Endodermal cell (in vitro differentiated cells): ENCODE results near the gene PPM1L. TPM values are rescaled to one million over a fixed set of nuclear protein-coding genes. Genes with fewer than 3 reads are reported as not detected.

Source experiments
- DNase-seq: peaks from one replicate; pipeline ENCODE4 v3.0.0-alpha.2; 2017
- H3K27ac ChIP-seq: 2 replicates; pipeline ENCODE4 v1.5.1; 2013; ENCODE audit warnings: mild to moderate bottlenecking, low read depth, low read length, moderate library complexity
- H3K27me3 ChIP-seq: 2 replicates; pipeline ENCODE4 v1.6.1; 2013; ENCODE audit warnings: mild to moderate bottlenecking, low read length, moderate library complexity; ENCODE audit not compliant: insufficient read depth, control insufficient read depth, poor library complexity, severe bottlenecking
- H3K36me3 ChIP-seq: 2 replicates; pipeline ENCODE4 v1.7.0; 2013; ENCODE audit warnings: mild to moderate bottlenecking, low read length, moderate library complexity; ENCODE audit not compliant: control insufficient read depth, insufficient read depth
- H3K4me1 ChIP-seq: one replicate; pipeline ENCODE4 v1.7.0; 2013; ENCODE audit warnings: low read length; ENCODE audit not compliant: control insufficient read depth, insufficient read depth
- H3K4me3 ChIP-seq: 2 replicates; pipeline ENCODE4 v1.5.1; 2013; ENCODE audit warnings: mild to moderate bottlenecking, low read length, moderate library complexity
- H3K9ac ChIP-seq: 2 replicates; pipeline ENCODE4 v1.6.1; 2013; ENCODE audit warnings: mild to moderate bottlenecking, low read length, moderate library complexity; ENCODE audit not compliant: poor library complexity, severe bottlenecking; ENCODE audit errors: extremely low read depth
- H3K9me3 ChIP-seq: 2 replicates; pipeline ENCODE4 v1.6.1; 2013; ENCODE audit warnings: mild to moderate bottlenecking, low read length, moderate library complexity; ENCODE audit not compliant: control insufficient read depth
- H3K27ac Mint-ChIP-seq: 2 replicates; pipeline ENCODE4 v1.8.0; 2020; ENCODE audit warnings: mixed read lengths
- H3K27me3 Mint-ChIP-seq: 2 replicates; pipeline ENCODE4 v1.8.0; 2021; ENCODE audit warnings: mild to moderate bottlenecking, mixed read lengths; ENCODE audit not compliant: insufficient read depth
- H3K36me3 Mint-ChIP-seq: 2 replicates; pipeline ENCODE4 v1.8.0; 2020; ENCODE audit warnings: low read depth, mixed read lengths
- H3K4me1 Mint-ChIP-seq: 2 replicates; pipeline ENCODE4 v1.8.0; 2020; ENCODE audit warnings: mixed read lengths
- H3K4me3 Mint-ChIP-seq: 2 replicates; pipeline ENCODE4 v1.8.0; 2020; ENCODE audit warnings: mild to moderate bottlenecking, moderate library complexity, mixed read lengths
- H3K9me3 Mint-ChIP-seq: 2 replicates; pipeline ENCODE4 v1.8.0; 2020; ENCODE audit warnings: mild to moderate bottlenecking, mixed read lengths
- WGBS, 2 experiments: methylation state at CpG; one replicate each; pipeline versions ENCODE4 v1.1.5 to v1.1.7; 2013; ENCODE audit warnings: missing lambda C conversion rate in 2 of 2, mixed read lengths in 1 of 2; ENCODE audit not compliant: insufficient coverage in 1 of 2, insufficient read length in 1 of 2; 5-methylcytosine and 5-hydroxymethylcytosine counted together
- total RNA-seq, 2 donors: library from RNA; stranded (reverse); fragmentation: NEBNext Ultra II Directional in 1 of 2; extraction: Animal tissue kit (Norgen Biotek cat#: 25700) in 1 of 2; gene quantifications; 2 replicates in 1 of 2; 3 replicates in 1 of 2; pipeline ENCODE4 v1.2.1, GENCODE V29; 2021
- TF ChIP-seq, protein P1 (sequence below): fragments of 200-600 bp; sonication (generic); conservative IDR thresholded peaks from 2 replicates; pipeline ENCODE4 v1.5.0; 2021; ENCODE audit warnings: antibody characterized with exemption, mild to moderate bottlenecking

Gene PPM1L
- total RNA-seq, 2 donors from 2014 or later, result 1.6 to 3.3 TPM

DNA sequence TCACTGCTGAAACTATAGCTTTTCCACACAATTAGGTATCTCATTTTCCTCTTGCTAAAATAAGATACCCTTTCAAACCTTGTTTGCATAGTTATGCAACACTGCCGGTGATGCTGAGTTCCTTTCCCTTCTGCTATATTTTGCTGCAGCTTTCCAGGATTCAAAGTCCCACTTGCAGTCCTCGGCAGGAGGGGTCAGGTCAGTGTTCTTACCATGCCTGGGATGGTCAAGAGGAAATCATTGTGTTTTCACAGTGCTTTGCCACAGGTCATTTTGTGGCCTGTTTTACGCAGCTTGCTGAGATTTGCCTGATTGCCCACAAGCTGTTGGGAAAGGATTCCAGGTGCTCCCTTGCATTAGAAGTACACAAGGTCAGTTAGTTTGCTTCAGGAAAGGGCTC, 192.2 kb downstream of the PPM1L start:
- Mint-ChIP-seq H3K27ac (no peak overlapping the region), H3K4me3 (no peak overlapping the region)
- TF ChIP-seq, protein P1, sequence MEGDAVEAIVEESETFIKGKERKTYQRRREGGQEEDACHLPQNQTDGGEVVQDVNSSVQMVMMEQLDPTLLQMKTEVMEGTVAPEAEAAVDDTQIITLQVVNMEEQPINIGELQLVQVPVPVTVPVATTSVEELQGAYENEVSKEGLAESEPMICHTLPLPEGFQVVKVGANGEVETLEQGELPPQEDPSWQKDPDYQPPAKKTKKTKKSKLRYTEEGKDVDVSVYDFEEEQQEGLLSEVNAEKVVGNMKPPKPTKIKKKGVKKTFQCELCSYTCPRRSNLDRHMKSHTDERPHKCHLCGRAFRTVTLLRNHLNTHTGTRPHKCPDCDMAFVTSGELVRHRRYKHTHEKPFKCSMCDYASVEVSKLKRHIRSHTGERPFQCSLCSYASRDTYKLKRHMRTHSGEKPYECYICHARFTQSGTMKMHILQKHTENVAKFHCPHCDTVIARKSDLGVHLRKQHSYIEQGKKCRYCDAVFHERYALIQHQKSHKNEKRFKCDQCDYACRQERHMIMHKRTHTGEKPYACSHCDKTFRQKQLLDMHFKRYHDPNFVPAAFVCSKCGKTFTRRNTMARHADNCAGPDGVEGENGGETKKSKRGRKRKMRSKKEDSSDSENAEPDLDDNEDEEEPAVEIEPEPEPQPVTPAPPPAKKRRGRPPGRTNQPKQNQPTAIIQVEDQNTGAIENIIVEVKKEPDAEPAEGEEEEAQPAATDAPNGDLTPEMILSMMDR, result no peak

DNA sequence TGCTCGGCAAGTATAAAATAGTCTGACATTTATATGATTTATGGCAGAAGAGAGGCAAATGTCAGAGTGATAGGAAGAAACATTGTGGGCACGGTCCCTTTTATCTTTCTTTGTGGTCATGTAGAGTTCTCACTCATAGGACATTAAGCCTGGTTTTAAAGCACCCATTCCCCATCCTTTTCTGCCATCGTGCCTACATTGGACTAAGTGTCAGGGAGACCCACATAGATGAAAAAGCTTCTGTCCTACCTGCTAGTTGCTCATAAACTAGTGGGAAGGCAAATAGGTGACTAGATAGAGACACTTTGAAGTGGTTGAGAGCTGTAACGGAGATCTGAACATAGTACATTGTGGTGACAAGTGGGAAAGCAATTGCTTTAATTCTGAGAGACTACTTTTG, 193.4 kb downstream of the PPM1L start:
- H3K27ac Mint-ChIP-seq, result no peak overlapping the region
- H3K27me3 ChIP-seq, result no peaks in the 10 kb centered on the region
- H3K4me1 ChIP-seq, result no peaks in the 10 kb centered on the region
- no peak overlapping the region for H3K4me3 ChIP-seq
- no peak overlapping the region for H3K9ac ChIP-seq
- H3K27me3 Mint-ChIP-seq, result no peaks in the 10 kb centered on the region
- H3K27ac ChIP-seq, result no peak overlapping the region
- no peaks in the 10 kb centered on the region for H3K9me3 ChIP-seq
- no peaks in the 10 kb centered on the region for H3K9me3 Mint-ChIP-seq
- 93 to 100% methylated on average over 2 to 4 of the region's 4 CpGs for WGBS, 2 experiments
- TF ChIP-seq, protein P1, result no peak
- no peaks in the 10 kb centered on the region for H3K36me3 Mint-ChIP-seq
- no peaks in the 10 kb centered on the region for H3K36me3 ChIP-seq
- DNase-seq, result no peak
- no peak overlapping the region for H3K4me3 Mint-ChIP-seq
- H3K4me1 Mint-ChIP-seq, result no peaks in the 10 kb centered on the region

More for the DNA sequence above, 192.2 kb downstream of the PPM1L start:
- WGBS, 2 experiments, result 83 to 87% methylated on average over 2 to 3 of the region's 3 CpGs
- H3K4me1 Mint-ChIP-seq, result no peaks in the 10 kb centered on the region
- no peaks in the 10 kb centered on the region for H3K36me3 ChIP-seq
- H3K4me1 ChIP-seq, result no peaks in the 10 kb centered on the region
- DNase-seq, result no peak
- H3K27me3 Mint-ChIP-seq, result no peaks in the 10 kb centered on the region
- H3K36me3 Mint-ChIP-seq, result no peaks in the 10 kb centered on the region
- no peak overlapping the region for H3K9ac ChIP-seq
- no peak overlapping the region for H3K27ac ChIP-seq
- no peaks in the 10 kb centered on the region for H3K27me3 ChIP-seq
- no peaks in the 10 kb centered on the region for H3K9me3 Mint-ChIP-seq
- H3K9me3 ChIP-seq, result no peaks in the 10 kb centered on the region
- no peak overlapping the region for H3K4me3 ChIP-seq

- no peak for DNase-seq
- no peak overlapping the region for H3K27ac Mint-ChIP-seq
- H3K36me3 Mint-ChIP-seq, result no peaks in the 10 kb centered on the region
- no peaks in the 10 kb centered on the region for H3K27me3 ChIP-seq
- WGBS, 2 experiments, result 80 to 97% methylated on average over 1 to 2 of the region's 2 CpGs
- H3K4me1 ChIP-seq, result no peaks in the 10 kb centered on the region
- no peaks in the 10 kb centered on the region for H3K9me3 Mint-ChIP-seq
- H3K4me3 ChIP-seq, result no peak overlapping the region
- no peaks in the 10 kb centered on the region for H3K36me3 ChIP-seq
- no peak overlapping the region for H3K9ac ChIP-seq
- no peaks in the 10 kb centered on the region for H3K9me3 ChIP-seq
- H3K4me3 Mint-ChIP-seq, result no peak overlapping the region
- no peak overlapping the region for H3K27ac ChIP-seq
- TF ChIP-seq, protein P1, result no peak
- no peaks in the 10 kb centered on the region for H3K4me1 Mint-ChIP-seq
- no peaks in the 10 kb centered on the region for H3K27me3 Mint-ChIP-seq
Observed at GRCh38 chr3:160950542-160950941, 194.5 kb downstream of the PPM1L start.
